Stimulated activated CD4-positive, alpha-beta T cell treated with anti-CD3 and anti-CD28 coated beads, Interleukin-2, amount 100 ng/mL, for 48 hours (primary cell): ENCODE results near the gene CDC25C.
A peak's percentile ranks its signal among the peaks of the same experiment; 100 is the strongest.
"Not testable (repeated sequence)": the region's sequence is repeated elsewhere in the genome, so short reads cannot be mapped to it uniquely, and the experiment has no call there.

Experiments used
- DNase-seq, 2 donors: peaks; one replicate each; pipeline ENCODE4 v3.0.0-alpha.2; 2020

The CDC25C gene

DNA sequence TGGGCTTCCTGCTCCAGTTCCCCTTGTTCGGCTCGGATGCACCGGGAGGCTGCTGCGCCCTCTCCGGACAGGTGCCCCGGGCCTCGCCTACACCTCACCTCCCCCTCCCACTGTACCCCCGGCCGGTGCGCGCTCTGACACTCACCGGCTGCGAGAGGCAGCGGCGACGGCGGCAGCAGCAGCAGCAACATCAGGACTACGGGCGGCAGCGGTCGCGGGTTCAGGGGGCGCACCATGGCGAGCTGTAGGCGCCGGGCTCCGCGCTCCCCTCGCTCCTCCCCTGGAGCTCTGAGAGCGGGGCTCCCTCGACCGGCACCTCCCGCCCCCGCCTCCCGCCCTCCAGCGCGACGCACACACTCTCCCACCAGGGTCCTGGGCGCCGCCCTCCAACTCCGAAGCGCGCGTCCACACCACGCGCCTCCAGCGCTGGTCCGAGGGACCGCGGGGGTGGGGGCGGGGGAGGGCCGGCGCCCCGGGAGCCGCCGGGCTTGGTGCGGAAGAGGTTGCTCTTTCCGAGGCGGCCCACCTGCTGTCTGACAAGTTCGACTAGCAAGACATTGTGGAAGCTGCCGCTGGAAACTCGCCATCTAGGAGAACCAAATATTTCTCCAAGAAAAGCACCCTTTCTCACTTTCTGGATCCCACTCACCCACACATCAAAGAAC is 57.3 kb downstream of the CDC25C start, which contains the start of gene GFRA3:
Gene GFRA3 (minus strand): TSS at position 433 of the 665 bp plus-strand sequence. CDS start 197 bp downstream, at position 236.
- DNase-seq, result peak in 1 of 2 donors; percentile 3

DNA sequence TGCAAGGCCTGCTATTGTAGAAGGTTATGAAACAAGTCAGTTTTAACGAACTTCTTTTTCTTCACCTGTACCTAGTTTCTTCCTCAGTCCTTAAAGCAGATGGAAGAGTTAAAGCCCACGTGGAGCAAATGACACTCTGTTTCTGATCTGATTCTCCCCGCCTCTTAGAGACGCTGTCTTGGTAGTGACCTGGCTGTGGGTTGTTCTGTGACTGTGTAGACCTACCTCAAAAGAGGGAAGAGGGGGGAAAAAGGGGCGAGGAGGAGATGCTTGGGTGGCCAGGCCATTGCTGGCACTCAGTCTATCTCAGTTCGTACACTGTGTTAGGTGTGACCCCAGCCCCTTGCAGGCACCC is 57.8 kb downstream of the CDC25C start:
- DNase-seq, result no peak

DNA sequence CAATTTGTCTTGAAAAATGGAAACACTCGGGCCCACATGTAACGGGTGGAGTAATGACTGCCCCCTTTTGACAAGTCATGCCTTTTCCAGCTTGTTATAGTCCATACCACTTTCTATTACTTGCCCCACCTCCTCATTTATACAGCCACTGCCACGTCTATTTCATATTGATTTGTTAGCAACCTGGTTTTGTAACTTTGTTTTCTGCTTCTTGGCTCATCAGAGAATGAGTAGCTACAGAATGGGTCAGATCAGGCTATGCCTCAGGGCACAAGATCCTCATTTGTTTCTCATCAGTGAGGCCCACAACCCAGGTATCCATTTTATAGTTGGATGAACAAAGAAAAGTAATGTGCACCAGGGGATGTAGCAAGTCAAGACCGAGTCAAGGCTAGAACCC is 58.9 kb downstream of the CDC25C start:
- DNase-seq, result no peak

DNA sequence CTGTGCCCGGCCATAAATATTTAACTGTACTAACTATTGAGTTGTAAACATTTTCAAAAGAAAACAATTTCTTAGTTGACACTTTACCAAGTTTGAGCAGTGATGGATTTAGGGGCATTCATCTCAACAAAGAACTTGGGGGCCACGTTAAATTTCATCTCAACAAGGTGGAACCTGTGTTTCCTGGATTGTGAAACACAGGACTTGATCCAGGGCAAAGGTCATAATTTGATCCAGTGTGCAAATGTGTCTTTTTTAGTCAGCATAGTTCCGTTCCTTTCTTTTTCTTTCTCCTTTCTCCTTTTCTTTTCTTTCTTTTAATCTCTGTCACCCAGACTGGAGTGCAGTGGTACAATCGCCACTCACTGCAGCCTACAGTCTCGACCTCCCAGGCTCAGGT is 60.3 kb downstream of the CDC25C start:
- no peak for DNase-seq

DNA sequence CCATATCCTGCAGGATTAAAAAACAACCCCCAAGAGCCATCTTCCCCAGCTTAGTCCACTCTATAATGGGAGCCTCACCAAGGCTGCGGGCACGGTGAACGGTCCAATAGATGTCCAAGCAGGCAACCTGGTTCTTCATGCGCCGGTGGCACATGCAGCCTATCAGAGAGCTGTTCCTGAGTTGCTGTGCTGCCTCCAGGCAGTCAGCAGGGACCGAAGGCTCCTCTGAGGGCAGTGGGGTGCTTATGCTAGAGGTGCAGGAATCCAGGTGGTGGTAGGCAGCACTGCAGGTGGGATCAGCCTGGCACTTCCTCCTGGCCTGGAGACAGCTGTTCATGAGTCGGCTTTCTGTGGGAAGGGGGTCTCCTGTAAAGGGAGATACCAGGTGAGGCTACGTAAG is 67.4 kb downstream of the CDC25C start:
- no peak for DNase-seq

DNA sequence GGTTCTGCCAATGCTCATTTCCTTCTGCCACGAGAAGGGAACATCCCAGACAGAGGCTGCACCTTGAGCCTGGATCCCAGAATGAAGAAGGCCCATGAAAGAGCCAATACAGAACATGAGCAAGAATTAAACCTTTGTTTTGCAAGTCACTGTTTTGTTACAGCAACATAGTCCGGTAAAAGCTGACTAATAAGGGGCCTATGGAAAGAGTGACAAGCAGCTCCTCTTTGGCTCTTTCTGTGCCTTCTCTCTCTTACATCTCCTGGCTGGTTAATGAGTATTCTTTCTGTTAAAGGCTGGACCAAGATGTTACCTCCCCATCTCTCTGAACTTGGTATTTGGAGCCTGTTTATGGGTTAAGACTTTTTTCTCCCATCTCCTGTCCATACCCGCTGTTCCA is 68.0 kb downstream of the CDC25C start:
- no peak for DNase-seq

DNA sequence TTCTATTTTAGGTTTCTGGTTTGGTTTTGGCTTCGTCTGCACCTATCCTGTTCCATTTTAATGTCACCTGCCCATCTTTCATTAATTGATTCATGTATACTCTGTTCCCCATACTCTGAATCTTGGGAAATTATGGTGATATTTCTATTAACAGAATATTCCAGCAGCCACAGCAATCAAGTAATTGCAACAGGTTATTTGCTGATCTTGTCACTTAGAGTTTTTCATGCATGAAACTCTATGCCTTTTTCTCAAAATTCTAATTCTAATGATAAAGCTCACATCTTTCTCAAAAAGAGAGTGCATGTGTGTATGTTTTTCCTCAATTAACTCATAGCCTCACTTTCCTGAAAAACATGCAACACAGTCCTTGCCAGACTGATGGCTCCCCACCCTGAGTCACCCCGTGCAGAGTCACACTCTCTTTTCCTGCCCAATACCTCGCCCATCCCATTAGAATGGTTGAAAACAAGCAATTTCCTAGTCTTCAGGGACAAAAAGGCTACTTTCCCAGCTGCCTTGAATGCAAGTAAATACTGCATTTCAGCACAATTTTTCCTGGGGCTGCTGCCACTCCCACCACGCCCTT is 72.8 kb downstream of the CDC25C start:
- no peak for DNase-seq

DNA sequence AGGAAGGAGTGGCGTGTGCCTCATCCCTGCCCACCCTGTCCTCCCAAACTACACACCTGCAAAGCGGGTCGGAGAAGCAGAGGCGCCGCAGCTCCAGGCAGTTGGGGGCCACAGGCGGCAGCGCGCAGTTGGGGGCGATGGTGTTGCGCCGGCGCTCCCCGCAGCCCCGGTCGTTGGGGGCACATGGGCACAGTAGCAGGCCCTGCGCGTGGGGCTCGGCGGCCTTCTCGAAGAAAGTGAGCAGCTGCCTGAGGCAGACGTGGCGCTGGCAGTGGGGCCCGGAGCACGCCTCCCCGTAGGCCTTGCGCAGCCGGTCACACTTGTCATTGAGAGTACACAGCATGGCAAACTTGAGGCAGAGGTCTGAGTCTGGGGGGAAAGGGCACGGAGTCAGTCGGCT is 74.0 kb downstream of the CDC25C start:
- no peak for DNase-seq

DNA sequence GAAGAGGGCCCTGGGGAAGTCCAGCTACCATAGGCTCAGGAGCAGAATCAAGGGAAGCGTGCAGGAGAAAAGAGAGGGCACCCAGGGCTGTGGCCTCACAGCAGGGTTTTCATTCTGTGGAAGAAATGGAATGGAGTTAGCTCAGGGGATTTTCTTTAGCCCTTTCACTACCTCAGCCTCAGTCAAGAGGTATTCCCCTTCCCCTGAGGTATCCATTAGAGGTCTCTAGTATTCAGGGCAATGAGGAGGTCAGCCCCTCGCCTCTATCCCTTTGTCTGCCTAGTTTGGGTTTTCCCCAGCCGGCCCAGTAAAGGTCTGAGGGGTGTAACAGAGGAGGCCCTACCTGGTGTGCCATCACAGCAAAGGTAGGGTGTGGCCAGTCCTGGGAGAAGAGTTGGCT is 78.7 kb downstream of the CDC25C start:
- DNase-seq, result no peak

DNA sequence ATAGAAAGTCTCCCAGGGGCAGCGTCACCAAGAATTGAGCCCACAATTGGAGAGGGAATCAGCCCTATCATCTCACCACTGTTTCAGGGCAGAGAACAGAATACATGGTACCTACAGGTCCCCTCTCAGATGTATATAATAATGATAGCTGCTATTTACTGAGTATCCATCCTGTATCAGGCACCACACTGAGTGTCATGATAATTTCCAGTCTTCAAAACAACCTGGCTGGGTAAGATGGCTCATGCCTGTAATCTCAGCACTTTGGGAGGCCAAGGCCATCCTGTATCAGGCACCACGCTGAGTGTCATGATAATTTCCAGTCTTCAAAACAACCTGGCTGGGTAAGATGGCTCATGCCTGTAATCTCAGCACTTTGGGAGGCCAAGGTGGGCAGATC is 83.8 kb downstream of the CDC25C start:
- DNase-seq, result not testable (repeated sequence)

DNA sequence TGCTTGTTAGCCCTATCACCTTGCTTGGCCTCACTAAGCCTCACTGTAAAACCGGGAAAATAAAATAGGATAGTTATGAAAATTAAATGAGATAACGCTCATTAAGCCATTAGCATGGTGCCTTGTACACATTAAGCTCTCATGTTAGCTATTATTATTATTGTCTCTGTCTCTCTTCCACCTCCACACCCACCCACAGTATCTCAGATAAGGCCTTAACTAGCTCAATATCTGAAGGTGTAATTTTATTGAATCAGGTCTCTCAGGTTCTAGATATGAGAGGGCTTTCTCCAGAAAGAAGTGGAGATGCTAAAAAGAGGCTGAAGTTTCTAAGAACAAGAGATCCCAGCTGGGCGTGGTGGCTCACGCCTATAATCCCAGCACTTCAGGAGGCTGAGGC is 84.8 kb downstream of the CDC25C start:
- DNase-seq, result no peak

DNA sequence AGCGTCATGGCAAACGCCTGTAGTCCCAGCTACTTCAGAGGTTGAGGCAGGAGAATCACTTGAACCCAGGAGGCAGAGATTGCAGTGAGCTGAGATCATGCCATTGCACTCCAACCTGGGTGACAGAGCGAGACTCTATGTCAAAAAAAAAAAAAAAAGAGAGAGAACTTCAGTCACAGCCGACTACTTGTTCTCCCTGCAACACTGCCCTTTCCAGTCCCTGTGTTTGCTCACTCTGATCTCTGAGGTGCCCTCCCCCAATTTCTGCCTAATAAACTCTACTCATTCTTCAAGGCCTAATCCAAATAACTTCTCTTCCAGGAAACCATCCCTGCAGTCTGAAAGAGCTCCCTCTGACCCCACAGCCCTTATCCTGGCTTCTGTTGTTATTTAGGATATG is 85.3 kb downstream of the CDC25C start:
- DNase-seq, result no peak

DNA sequence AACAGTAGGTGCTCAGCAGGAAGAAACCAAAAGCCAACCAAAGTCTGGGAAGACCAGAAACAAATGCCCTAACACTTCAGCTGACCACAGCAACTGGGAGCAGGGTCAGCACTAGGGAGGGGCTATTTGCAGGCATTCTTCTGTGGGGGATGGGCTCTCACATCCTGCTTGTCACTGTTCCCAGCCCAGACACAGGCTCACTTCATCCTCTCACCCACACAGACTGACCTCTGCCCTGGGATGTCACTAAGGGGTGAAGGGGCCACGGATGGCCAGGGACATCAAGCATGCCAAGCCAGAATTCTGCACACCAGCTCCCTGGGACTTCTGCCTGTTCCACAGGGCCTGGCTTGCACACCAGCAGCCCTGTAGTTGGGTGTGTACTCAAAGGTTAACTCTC is 85.9 kb downstream of the CDC25C start:
- no peak for DNase-seq

DNA sequence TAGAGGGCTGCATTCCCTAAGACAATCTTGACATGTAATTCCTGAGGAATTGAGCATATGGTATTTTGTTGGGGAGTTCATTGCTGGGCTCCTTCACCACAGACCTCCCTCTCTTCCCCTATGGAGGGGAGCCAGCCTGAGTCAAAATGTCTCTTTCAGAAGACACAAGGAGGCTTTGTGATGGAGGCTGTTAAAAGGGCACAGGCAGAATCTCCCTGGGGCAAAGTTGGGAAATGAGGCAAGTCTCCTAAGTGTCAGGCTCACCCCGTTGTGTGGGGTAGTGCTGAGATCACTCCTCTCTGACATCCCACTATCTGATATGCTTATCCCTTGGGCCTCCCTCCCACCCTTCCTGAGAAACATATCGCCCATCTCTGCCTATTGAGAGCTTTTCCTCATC is 87.8 kb downstream of the CDC25C start:
- no peak for DNase-seq

DNA sequence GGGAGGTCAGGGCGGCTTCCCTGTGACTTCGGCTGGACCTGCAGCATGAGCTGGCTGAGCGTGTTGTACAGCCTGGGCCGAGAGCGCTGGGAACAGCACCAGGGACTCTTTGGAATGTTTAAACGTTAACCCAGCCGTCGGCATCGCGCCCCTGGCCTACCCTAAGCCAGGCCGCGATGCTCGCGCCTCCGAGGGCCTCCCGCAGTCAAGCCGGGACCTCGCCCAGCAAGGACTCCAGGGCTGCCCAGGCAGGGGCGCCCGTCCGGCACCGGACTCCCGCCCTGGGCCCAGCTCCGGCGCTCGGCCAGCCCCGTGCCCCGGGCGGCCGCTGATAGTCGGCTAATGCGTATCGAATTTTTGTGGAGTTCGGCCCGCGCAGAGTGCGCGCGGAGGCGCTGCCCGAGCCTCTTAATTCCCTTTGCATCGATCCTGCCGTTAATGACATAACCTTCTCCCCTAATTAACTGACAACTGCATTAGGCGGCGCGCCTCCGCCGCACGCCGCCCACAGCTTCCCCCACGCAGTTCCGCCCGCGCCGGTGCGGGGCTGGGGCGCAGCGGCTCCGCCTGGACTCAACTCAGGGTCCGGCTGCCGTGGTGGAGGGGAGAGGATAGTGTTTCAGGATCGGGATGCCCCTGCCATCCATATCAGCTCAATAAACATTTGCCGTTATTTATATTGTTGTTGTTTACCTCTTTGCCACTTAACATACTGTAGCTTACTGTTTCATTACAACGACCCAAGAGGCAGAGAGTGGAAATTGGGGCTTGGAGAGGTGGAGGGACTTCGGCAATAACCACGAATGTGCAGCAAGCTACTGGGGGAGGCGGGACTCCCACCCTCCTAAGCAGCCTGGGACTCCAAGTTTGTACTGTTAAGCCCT is 89.7 kb downstream of the CDC25C start:
- DNase-seq, result no peak

DNA sequence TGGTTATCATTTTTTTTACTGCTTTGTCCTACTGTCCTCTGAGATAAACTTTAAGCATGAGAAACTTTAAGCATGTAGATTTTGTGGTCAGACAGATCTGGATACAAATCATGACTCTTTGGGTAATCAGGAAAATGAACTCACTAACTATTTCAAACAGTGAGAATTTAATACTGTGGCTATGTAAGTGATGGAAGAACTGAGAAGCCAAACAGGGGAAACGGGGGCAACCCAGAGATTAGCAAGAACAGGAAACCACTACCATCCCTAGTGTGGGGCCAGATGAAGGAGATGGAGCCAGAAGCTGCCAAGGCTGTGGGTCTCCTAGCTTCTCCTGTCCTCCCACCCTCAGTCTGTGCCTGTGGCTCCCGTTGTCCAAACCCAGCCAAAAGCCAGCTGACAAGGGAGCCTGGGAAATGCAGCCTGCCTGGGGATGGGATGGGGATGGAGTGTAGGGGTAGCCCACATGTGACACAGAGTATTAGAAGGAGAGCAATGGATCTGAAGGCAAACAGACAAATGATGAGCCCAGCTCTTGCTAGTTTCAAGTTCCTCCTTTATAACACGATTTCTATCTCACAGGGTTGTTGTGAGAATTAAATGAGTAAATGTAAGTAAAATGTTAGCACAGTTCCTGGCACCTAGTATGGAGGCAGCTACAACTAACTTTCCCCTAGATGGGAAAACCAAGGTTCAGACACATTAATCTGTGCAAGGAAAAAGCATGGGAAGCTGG is 90.8 kb downstream of the CDC25C start:
- peak in 1 of 2 donors; percentile 2 for DNase-seq

DNA sequence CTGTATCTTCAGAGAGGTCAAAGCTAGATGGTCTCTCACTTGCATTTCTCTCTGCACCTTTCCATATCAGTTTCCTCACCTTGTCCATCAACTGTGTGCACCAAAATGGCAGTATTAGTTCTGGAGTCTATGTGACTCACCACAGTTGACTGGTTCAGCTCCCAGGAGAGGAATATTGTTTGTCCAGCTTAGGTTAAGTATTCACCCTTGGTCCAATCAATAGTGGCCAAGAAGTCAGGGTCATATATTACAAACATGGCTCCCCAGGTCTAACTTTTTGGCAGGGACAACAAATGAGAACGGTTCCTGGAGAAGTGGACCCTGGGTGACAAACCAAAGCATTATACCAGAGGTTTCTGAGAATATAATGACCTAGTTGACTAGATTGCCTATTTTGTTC is 93.6 kb downstream of the CDC25C start:
- no peak for DNase-seq
